Activated naive CD8-positive, alpha-beta T cell treated with anti-CD3 and anti-CD28 coated beads, Interleukin-2, amount 10 ng/mL, durations not matched to agents 7 days and 5 days (primary cell): ENCODE results near the gene POLR3E. TPM values are rescaled to one million over a fixed set of nuclear protein-coding genes. Genes with fewer than 3 reads are reported as not detected.

Source experiments
- ATAC-seq: fragments of 150-1000 bp; cut with Tn5 transposase; one replicate; pipeline ENCODE4 v1.10.0; 2021; ENCODE audit warnings: low read depth, moderate library complexity
- POLR2A ChIA-PET: fragments of 350-600 bp; sonication (Branson Sonifier 250); formaldehyde crosslinking; loops from one replicate; lab custom pipeline; 2021; ENCODE audit warnings: antibody characterized with exemption; lab: Charles Lee
- DNase-seq: peaks from one replicate; pipeline ENCODE4 v3.0.0; 2021
- H3K27ac Mint-ChIP-seq: one replicate; pipeline ENCODE4 v1.8.0; 2022; ENCODE audit warnings: mild to moderate bottlenecking, mixed read lengths
- H3K27me3 Mint-ChIP-seq: one replicate; pipeline ENCODE4 v1.8.0; 2022; ENCODE audit warnings: mild to moderate bottlenecking, moderate library complexity, mixed read lengths
- H3K36me3 Mint-ChIP-seq: one replicate; pipeline ENCODE4 v1.8.0; 2021; ENCODE audit warnings: mild to moderate bottlenecking, mixed read lengths
- H3K4me1 Mint-ChIP-seq: one replicate; pipeline ENCODE4 v1.8.0; 2021; ENCODE audit warnings: mixed read lengths
- H3K4me3 Mint-ChIP-seq: one replicate; pipeline ENCODE4 v1.8.0; 2022; ENCODE audit warnings: mild to moderate bottlenecking, moderate library complexity, mixed read lengths
- H3K9me3 Mint-ChIP-seq: one replicate; pipeline ENCODE4 v1.8.0; 2021; ENCODE audit warnings: mixed read lengths
- total RNA-seq, 2 experiments: library from RNA; stranded (reverse); gene quantifications; one replicate each; pipeline ENCODE4 v1.2.3, GENCODE V29; 2021

POLR3E gene
- total RNA-seq, 2 experiments from 2014 or later, result 53.2 to 56.9 TPM

GRCh38 chr16:22372882-22373661 is 75.9 kb downstream of the POLR3E start:
- no peak for ATAC-seq
- no peak for DNase-seq
- H3K36me3 Mint-ChIP-seq, result peaks cover 5% of the 10 kb centered on the region
- peaks cover 49% of the 10 kb centered on the region for H3K4me1 Mint-ChIP-seq
- peak overlapping the region; percentile 93 for H3K4me3 Mint-ChIP-seq
- no peaks in the 10 kb centered on the region for H3K9me3 Mint-ChIP-seq
- POLR2A ChIA-PET, result interaction anchor here (0.6 to 10.5 kb wide), 8 partner anchors 9 to 152 kb away, joined by 3 to 108 read pairs (median 4); no protein-coding TSS in a partner anchor
- peak overlapping the region; percentile 91 for H3K27ac Mint-ChIP-seq
- H3K27me3 Mint-ChIP-seq, result peaks cover 11% of the 10 kb centered on the region

DNA sequence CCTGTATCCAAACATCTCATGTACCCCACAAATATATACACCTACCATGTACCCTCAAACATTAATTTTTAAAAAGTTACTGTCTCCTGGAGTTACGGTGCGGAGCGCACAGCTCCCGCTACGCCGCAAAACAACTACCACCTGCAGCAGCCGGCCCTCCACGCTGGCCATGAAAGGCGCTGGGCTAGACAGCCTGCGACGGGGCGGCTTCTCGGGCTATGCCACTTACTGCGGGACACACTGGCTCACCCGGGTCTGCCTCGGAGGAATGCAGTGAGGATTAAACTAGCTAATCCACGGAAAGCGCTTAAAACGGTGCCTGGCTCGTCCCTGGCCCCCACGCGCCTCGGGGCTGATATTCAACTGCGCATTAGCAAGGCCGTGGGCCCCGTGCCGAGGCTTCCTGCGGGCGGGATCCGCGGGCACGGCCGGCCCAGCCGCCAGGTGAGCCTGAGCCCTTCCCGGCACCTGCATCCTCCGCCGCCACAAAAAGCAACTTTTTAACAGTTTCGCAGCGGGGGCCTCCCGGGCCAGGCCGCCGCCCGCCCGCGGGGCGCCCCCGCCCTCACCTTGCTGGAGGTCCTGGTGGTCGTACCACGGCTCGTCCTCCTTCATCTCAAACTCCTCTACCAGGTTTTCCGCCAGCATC is 76.6 kb downstream of the POLR3E start:
- H3K4me1 Mint-ChIP-seq, result peaks cover 45% of the 10 kb centered on the region
- POLR2A ChIA-PET, result interaction anchor here (0.7 to 10.5 kb wide), 5 partner anchors 18 to 63 kb away, joined by 3 to 108 read pairs (median 4); no protein-coding TSS in a partner anchor

GRCh38 chr16:22374311-22375116 is 77.3 kb downstream of the POLR3E start, which contains the start of gene CDR2:
CDR2 (minus strand) TSS chr16:22374619; CDS start chr16:22374309, 310 bp downstream.
- POLR2A ChIA-PET, result interaction anchor here (0.8 to 10.5 kb wide), 3 partner anchors 9 to 31 kb away, joined by 3 to 108 read pairs (median 3); no protein-coding TSS in a partner anchor

More for the DNA sequence above, 76.6 kb downstream of the POLR3E start:
- Mint-ChIP-seq H3K9me3 (no peaks in the 10 kb centered on the region), H3K27me3 (peaks cover 11% of the 10 kb centered on the region), H3K36me3 (peaks cover 5% of the 10 kb centered on the region), H3K27ac (peak overlapping the region; percentile 91), H3K4me3 (peak overlapping the region; percentile 93)
- DNase-seq, result no peak
- peak; percentile 4 for ATAC-seq

GRCh38 chr16:22375117-22375962 is 78.1 kb downstream of the POLR3E start:
- peak overlapping the region; percentile 80 for H3K27ac Mint-ChIP-seq
- peak overlapping the region; percentile 90 for H3K4me3 Mint-ChIP-seq
- ATAC-seq (no peak), DNase-seq (no peak)
- H3K27me3 Mint-ChIP-seq, result peaks cover 11% of the 10 kb centered on the region
- POLR2A ChIA-PET, result interaction anchor here (0.8 to 10.5 kb wide), 3 partner anchors 10 to 32 kb away, joined by 3 to 108 read pairs (median 3); no protein-coding TSS in a partner anchor
- H3K36me3 Mint-ChIP-seq, result peaks cover 5% of the 10 kb centered on the region
- peaks cover 34% of the 10 kb centered on the region for H3K4me1 Mint-ChIP-seq
- no peaks in the 10 kb centered on the region for H3K9me3 Mint-ChIP-seq

More at GRCh38 chr16:22374311-22375116, 77.3 kb downstream of the POLR3E start, which contains the start of gene CDR2:
- peak within 1 kb of the TSS; percentile 93 for H3K4me3 Mint-ChIP-seq
- DNase-seq (peak; percentile 97), ATAC-seq (peak; percentile 94)
- peaks cover 11% of the 10 kb centered on the region for H3K27me3 Mint-ChIP-seq
- peaks cover 39% of the 10 kb centered on the region for H3K4me1 Mint-ChIP-seq
- peak within 1 kb of the TSS; percentile 91 for H3K27ac Mint-ChIP-seq
- no peaks in the 10 kb centered on the region for H3K9me3 Mint-ChIP-seq
- H3K36me3 Mint-ChIP-seq, result peaks cover 5% of the 10 kb centered on the region

DNA sequence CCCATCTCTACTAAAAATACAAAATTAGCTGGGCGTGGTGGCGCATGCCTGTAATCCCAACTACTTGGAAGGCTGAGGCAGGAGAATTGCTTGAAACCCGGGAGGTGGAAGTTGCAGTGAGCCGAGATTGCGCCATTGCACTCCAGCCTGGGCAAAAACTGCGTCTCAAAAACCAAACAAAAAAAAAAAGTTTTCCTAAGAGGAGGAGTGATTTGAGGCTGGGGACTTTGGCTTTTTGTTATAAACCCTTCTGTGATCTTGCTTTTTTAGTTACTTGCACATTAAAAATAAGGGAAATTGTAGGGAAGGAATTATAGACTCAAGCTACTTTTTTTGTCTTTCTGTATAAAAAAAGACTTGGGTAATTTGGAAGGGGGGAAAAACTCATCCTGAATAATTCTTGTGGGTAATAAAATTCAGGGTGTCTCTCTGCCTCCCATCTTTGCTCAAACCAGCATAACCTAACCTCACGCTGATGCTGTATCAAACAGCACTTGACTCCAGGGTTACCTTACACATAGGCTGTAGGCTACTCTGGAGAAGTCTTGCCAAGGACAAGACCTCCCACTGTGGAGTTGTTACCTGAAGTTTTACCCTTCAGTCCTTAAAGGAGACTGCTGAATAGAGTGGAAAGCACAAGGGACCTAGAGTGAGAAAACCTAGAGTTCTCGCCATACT is 78.9 kb downstream of the POLR3E start:
- Mint-ChIP-seq H3K27me3 (peaks cover 11% of the 10 kb centered on the region), H3K27ac (no peak overlapping the region), H3K9me3 (no peaks in the 10 kb centered on the region), H3K4me1 (peaks cover 33% of the 10 kb centered on the region), H3K4me3 (no peak overlapping the region), H3K36me3 (peaks cover 5% of the 10 kb centered on the region)
- no peak for ATAC-seq
- POLR2A ChIA-PET, result interaction anchor here (10.5 kb wide), 1 partner anchor 20 kb away, joined by 108 read pairs; no protein-coding TSS in a partner anchor
- DNase-seq, result no peak

- Mint-ChIP-seq H3K36me3 (peaks cover 3% of the 10 kb centered on the region), H3K27me3 (peaks cover 11% of the 10 kb centered on the region), H3K4me3 (no peak overlapping the region), H3K4me1 (peaks cover 21% of the 10 kb centered on the region), H3K27ac (no peak overlapping the region), H3K9me3 (no peaks in the 10 kb centered on the region)
- DNase-seq (no peak), ATAC-seq (no peak)
- POLR2A ChIA-PET, result no interaction called here
These were observed 82.4 kb downstream of the POLR3E start for GRCh38 chr16:22379656-22380055.

GRCh38 chr16:22380529-22380928 is 83.3 kb downstream of the POLR3E start:
- ATAC-seq (no peak), DNase-seq (no peak)
- Mint-ChIP-seq H3K4me1 (peaks cover 16% of the 10 kb centered on the region), H3K27me3 (peaks cover 6% of the 10 kb centered on the region), H3K27ac (no peak overlapping the region), H3K36me3 (peaks cover under 1% of the 10 kb centered on the region), H3K4me3 (no peak overlapping the region), H3K9me3 (no peaks in the 10 kb centered on the region)
- POLR2A ChIA-PET, result no interaction called here

GRCh38 chr16:22381392-22381791 is 84.2 kb downstream of the POLR3E start:
- Mint-ChIP-seq H3K27me3 (no peaks in the 10 kb centered on the region), H3K27ac (peak overlapping the region; percentile 36), H3K9me3 (no peaks in the 10 kb centered on the region), H3K36me3 (no peaks in the 10 kb centered on the region), H3K4me1 (peaks cover 10% of the 10 kb centered on the region), H3K4me3 (peak overlapping the region; percentile 1)
- ATAC-seq (no peak), DNase-seq (no peak)
- POLR2A ChIA-PET, result no interaction called here

GRCh38 chr16:22383827-22384226 is 86.6 kb downstream of the POLR3E start:
- no peak for ATAC-seq
- Mint-ChIP-seq H3K4me3 (no peak overlapping the region), H3K9me3 (no peaks in the 10 kb centered on the region), H3K27me3 (no peaks in the 10 kb centered on the region), H3K4me1 (peaks cover 10% of the 10 kb centered on the region), H3K27ac (no peak overlapping the region), H3K36me3 (no peaks in the 10 kb centered on the region)
- POLR2A ChIA-PET, result no interaction called here
- DNase-seq, result no peak
